ENCODE measurements around the gene B9D1.

The B9D1 gene

GRCh38 chr17:19301274-19301951 lies 61.1 kb downstream of the B9D1 start:
- no peak for DNase-seq

- no peak for DNase-seq
Observed at GRCh38 chr17:19299866-19300265, 62.7 kb downstream of the B9D1 start.

- no peak for DNase-seq
Observed at GRCh38 chr17:19299214-19299747, 63.2 kb downstream of the B9D1 start.

GRCh38 chr17:19298569-19299213 lies 63.8 kb downstream of the B9D1 start:
- DNase-seq: no peak

GRCh38 chr17:19296786-19297778 lies 65.4 kb downstream of the B9D1 start:
- DNase-seq: no peak

- no peak for DNase-seq
Observed at GRCh38 chr17:19295473-19296135, 66.9 kb downstream of the B9D1 start.

GRCh38 chr17:19294443-19294842 lies 68.1 kb downstream of the B9D1 start:
- DNase-seq: no peak

Data from midbrain (tissue), 1 donor.